HG02981 (cell line): Measurements from ENCODE around the gene CNTN1.
A peak's percentile ranks its signal among the peaks of the same experiment; 100 is the strongest.

Experiments used
- ATAC-seq: cut with Tn5 transposase; IDR thresholded peaks from one replicate; pipeline ENCODE4 v1.9.1; 2021; ENCODE audit warnings: mild to moderate bottlenecking, moderate library complexity; ENCODE audit not compliant: unreplicated experiment

Gene CNTN1

GRCh38 chr12:40834321-40834720 lies 142.1 kb downstream of the CNTN1 start:
- no peak for ATAC-seq

GRCh38 chr12:40837891-40838429 lies 145.7 kb downstream of the CNTN1 start:
- no peak for ATAC-seq

- no peak for ATAC-seq
Observed at GRCh38 chr12:40843495-40843894, 151.3 kb downstream of the CNTN1 start.

- ATAC-seq, result no peak
Observed at GRCh38 chr12:40853221-40853620, 161.0 kb downstream of the CNTN1 start.

- ATAC-seq, result no peak
Observed at GRCh38 chr12:40854604-40855003, 162.4 kb downstream of the CNTN1 start.

GRCh38 chr12:40864891-40865290 lies 172.7 kb downstream of the CNTN1 start:
- no peak for ATAC-seq

GRCh38 chr12:40870981-40871380 lies 178.7 kb downstream of the CNTN1 start:
- ATAC-seq, result no peak

- ATAC-seq, result no peak
Observed at GRCh38 chr12:40874868-40875267, 182.6 kb downstream of the CNTN1 start.

GRCh38 chr12:40889329-40889728 lies 197.1 kb downstream of the CNTN1 start:
- ATAC-seq, result no peak

- ATAC-seq, result no peak
Observed at GRCh38 chr12:40892528-40892927, 200.3 kb downstream of the CNTN1 start.

GRCh38 chr12:40898505-40898904 lies 206.3 kb downstream of the CNTN1 start:
- ATAC-seq, result no peak

- no peak for ATAC-seq
Observed at GRCh38 chr12:40903040-40903439, 210.8 kb downstream of the CNTN1 start.

GRCh38 chr12:40907115-40907527 lies 214.9 kb downstream of the CNTN1 start:
- peak; percentile 88 for ATAC-seq

- no peak for ATAC-seq
Observed at GRCh38 chr12:40911676-40912075, 219.4 kb downstream of the CNTN1 start.

GRCh38 chr12:40915172-40915571 lies 222.9 kb downstream of the CNTN1 start:
- no peak for ATAC-seq

- no peak for ATAC-seq
Observed at GRCh38 chr12:40917561-40917960, 225.3 kb downstream of the CNTN1 start.

GRCh38 chr12:40921563-40922163 lies 229.4 kb downstream of the CNTN1 start:
- ATAC-seq, result no peak

GRCh38 chr12:40937891-40938290 lies 245.7 kb downstream of the CNTN1 start:
- no peak for ATAC-seq

GRCh38 chr12:40942326-40942725 lies 250.1 kb downstream of the CNTN1 start:
- ATAC-seq, result no peak

- no peak for ATAC-seq
Observed at GRCh38 chr12:40945772-40946171, 253.5 kb downstream of the CNTN1 start.

GRCh38 chr12:40946612-40947194 lies 254.5 kb downstream of the CNTN1 start:
- no peak for ATAC-seq

- ATAC-seq, result no peak
Observed at GRCh38 chr12:40947797-40948196, 255.6 kb downstream of the CNTN1 start.

GRCh38 chr12:40953076-40953475 lies 260.8 kb downstream of the CNTN1 start:
- no peak for ATAC-seq
